Bone marrow (tissue), 2 donors: ENCODE measurements around the gene ZNF280B.
"Not testable (repeated sequence)": the region's sequence is repeated elsewhere in the genome, so short reads cannot be mapped to it uniquely, and the experiment has no call there.

Experiments
- DNase-seq, 2 donors: peaks; one replicate each; lab custom pipeline; 2025; lab: John Stamatoyannopoulos, UW

ZNF280B gene

DNA sequence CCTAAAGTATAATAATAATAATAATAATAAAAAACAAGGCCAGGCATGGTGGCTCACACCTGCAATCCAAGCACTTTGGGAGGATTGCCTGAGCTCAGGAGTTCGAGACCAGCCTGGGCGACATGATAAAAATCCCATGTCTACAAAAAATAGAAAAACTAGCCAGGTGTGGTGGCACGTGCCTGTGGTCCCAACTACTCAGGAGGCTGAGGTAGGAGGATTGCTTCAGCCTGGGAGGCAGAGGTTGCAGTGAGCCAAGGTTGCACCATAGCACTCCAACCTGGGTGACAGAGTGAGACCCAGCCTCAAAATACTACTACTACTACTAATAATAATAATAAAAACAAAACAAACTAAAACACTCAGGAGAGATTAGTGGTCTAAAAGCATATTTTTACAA, 27.1 kb upstream of the ZNF280B start:
- DNase-seq = no peak

DNA sequence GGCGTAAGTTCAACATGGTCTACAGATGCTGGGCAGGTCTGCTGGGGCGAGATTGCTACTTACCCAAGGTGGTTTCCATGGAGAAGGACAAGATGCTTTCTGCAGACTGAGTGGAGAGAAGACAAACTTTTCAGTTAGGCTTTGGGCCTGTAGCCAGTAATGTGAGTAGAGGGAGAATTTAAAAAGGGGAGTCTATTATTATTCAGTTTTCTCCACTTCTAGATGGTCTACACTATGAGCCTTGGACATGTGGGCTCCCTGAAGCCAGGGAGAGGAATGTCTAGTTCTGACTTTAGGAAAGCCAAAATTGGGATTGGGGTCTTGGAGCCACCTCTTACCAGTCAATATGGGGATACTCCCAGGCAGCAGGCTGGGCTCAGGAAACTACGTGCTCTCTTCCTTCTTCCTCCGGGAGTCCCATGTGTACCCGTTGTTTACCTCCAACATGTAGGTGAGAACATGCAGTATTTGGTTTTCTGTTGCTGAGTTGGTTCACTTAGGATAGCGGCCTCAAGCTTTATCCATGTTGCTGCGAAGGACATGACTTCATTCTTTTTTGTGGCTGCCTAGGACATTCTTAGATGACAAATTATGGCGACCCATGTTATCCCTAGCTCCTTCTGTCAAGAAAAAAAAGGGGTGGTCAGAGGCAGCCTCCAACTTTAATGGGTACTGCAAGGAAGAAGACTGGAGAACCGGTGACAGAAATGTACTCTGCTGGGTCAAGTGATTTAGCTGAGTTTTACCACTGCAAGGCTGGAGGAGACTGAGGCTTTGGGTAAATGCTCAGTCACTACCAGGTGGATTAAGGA, 26.3 kb upstream of the ZNF280B start:
- DNase-seq = no peak

DNA sequence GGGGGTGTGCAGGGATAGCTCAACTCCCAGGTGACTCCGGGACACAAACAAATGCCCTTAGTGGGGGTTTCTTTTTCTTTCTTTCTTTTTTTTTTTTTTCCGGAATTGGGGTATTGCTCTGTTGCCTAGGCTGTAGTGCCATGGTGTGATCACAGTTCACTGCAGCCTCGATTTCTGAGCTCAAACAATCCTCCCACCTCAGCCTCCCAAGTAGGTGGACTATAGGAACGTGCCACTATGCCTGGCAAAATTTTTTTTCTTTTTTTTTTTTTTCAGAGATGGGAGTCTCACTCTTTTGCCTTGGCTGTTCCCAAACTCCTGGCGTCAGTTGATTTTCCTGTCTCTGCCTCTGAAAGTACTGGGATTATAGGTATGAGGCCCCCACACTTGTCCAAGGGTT, 25.3 kb upstream of the ZNF280B start:
- DNase-seq = no peak

DNA sequence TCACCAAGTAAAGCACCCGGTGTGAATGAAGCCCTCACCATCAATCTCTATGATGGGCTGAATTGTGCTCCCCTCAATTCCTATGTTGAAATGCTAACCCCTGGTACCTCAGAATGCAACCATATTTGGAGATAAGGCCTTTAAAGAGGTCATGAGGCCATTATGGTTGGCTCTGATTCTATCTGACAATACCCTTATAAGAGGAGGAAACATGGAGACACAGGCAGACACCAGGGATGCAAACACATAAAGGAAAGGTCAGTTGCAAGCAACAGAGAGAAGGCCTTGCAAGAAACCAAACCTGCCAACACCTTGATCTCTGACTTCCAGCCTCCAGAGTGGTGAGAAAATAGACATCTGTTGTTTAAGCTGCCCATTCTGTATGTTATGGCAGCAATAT, 24.9 kb upstream of the ZNF280B start:
- no peak for DNase-seq

DNA sequence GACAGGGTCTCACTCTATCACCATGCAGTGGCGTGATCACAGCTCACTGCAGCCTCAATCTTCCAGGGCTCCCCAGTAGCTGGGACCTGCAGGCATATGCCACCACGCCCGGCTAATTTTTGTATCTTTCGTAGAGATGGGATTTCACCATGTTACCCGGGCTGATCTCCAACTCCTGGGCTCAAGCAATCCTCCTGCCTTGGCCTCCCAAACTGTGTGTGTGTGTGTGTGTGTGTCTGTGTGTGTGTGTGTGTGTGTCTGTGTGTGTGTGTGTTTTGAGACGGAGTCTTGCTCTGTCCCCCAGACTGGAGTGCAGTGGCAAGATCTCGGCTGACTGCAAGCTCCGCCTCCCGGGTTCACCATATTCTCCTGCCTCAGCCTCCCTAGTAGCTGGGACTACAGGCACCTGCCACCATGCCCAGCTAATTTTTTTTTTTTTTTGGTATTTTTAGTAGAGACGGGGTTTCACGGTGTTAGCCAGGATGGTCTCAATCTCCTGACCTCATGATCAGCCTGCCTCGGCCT, 24.1 kb upstream of the ZNF280B start:
- DNase-seq = not testable (repeated sequence)

DNA sequence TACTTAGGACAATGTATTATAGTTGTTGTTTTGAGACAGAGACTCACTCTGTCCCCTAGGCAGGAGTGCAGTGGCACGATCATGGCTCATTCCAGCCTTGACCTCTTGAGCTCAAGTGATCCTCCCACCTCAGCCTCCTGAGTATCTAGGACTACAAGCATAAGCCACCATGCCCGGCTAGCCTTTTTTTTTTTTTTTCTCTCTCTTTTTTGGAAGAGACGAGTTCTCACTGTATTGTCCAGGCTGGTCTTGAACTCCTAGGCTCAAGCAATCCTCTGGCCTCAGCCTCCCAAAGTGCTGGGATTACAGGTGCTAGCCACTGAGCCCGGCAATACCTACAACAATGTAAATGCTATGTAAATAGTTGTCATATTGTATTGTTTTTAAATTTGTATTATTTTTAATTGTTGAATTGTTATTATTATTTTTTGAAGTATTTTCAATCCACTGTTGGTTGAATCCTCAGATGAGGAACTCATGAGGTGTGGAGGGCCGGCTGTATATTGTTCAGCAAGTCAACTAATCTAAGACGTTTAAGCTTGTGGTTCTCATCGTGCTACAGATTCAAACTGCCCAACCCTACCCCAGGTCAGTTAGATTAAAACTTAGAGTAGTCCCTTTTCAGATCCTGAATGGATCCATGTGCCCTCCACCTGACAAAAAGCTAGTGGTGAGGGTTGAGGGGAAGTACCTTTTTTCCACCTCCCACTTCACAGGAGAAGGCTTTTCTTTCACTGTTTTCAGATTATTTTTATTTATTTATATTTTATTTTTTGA, 23.4 kb upstream of the ZNF280B start:
- no peak for DNase-seq

DNA sequence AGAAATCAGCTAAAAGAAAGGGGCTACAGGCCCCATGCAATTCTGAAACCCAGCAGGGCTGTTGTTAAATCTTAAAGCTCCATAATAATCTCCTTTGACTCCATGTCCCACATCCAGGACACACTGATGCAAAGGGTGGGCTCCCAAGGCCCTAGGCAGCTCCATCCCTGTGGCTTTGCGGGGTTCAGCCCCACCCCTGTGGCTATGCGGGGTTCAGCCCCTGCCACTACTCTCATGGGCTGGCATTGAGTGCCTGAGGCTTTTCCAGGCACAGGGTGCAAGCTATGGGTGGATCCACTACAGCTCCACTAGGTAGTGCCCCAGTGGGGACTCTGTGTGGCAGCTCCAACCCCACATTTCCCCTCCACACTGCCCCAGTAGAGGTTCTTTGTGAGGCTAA, 20.2 kb upstream of the ZNF280B start:
- no peak for DNase-seq

DNA sequence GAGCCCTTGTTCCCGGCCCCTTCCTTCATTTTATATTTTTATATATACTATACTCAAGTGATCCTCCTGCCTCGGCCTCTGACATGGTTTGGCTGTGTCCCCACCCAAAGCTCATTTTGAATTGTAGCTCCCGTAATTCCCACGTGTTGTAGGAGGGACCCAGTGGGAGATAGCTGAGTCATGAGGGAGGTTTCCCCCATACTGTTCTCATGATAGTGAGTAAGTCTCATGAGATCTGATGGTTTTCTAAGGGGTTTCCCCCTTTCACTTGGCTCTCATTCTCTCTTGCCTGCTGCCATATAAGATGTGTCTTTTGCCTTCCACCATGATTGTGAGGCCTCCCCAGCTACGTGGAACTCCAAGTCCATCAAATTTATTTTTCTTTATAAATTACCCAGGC, 18.8 kb upstream of the ZNF280B start:
- DNase-seq = no peak

DNA sequence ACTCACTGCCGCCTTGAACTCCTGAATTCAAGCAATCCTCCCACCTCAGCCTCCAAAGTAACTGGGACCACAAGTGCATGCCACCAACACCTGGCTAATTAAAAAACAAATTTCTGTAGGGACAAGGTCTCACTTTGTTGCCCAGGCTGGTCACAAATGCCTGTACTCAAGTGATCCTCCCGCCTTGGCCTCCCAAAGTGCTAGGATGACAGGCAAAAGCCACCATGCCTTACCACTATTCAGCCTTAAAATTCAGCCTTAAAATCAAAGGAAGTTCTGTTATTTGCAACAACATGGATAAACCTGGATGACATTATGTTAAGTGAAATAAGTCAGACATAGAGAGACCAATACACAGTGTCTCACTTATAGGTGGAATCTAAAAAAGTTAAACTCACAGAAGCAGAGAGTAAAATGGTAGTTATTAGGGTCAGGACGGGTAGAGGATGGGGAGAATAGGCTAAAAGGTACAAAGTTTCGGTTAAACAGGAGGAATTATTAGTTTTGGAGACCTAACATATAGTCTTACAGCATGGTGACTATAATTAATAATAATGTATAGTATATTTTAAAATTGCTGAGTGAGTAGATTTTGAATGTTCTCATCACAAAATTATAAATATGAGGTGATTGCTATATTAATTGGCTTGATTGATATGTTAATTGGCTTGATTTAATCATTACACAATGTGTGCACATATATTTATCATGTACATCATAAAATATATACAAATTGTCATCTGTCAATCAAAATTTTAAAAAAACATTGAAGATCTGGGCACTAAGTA, 17.8 kb upstream of the ZNF280B start:
- no peak for DNase-seq

DNA sequence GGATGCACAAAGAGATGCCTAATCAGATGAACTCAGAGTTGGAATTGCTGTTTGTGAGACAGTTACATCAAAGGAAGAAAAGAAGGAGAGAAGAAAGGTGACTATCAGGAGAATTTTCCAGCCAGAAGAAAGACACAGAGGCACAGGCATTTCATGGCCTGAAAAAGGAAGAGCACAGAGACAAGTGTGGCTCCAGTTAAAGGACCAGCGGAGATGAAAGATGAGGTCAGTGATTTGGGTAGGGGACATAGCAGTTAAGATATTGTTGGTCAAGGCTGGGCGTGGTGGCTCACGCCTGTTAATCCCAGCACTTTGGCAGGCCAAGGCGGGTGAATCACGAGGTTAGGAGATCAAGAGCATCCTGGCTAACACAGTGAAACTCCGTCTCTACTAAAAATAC, 15.0 kb upstream of the ZNF280B start:
- no peak for DNase-seq

DNA sequence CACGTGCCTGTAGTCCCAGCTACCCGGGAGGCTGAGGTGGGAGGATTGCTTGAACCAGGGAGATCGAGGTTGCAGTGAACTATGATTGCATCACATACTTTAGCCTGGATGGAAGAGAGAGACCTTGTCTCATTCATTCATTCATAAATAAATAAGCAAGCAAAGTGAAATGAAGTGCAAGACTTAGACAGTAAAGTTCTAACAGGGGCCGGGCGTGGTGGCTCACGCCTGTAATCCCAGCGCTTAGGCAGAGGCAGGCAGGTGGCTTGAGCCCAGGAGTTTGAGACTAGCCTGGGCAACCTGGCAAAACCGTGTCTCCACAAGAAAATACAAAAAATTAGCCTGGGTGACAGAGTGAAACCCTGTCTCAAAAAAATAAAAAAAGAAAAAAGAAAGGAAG, 13.1 kb upstream of the ZNF280B start:
- DNase-seq = no peak

DNA sequence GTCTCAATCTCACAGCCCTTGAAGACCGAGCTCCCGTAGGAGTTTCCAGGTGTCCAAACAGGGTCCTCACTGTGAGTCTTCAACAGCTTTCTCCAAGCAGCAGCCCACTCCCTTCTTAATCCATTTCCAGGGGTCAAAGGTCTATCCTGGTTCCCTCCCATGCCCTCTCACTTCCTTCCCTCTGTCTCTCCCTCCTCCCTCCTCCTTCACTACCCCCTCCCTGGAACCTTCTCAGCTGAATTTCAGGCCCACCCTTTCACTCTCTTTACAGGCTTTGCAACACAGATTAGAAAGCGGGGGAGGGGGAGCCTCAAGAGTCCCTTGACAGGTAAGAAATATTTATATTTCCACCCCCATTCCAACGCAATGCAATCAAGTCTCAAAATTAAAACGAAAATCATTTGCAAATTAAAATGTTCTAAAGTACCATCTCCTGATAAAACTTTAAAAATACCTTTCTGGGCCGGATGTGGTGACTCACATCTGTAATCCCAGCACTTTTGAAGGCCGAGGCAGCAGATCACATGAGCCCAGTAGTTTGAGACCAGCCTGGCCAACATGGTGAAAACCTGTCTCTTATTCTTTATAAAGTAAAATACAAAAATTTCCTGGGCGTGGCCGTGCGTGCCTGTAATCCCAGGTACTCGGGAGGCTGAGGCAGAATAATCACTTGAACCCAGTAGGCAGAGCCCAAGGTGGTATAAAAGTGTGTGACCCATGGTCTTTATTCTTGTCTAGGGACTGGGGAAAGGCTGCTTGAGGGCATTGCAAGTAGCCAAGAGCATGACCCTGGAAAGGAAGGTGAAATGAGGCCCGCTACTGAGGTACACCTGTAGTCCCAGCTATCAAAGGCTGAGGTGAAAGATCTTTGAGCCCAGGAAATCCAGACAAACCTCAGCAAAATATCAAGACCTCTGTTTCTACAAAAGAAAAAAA, 12.4 kb upstream of the ZNF280B start:
- DNase-seq = no peak

DNA sequence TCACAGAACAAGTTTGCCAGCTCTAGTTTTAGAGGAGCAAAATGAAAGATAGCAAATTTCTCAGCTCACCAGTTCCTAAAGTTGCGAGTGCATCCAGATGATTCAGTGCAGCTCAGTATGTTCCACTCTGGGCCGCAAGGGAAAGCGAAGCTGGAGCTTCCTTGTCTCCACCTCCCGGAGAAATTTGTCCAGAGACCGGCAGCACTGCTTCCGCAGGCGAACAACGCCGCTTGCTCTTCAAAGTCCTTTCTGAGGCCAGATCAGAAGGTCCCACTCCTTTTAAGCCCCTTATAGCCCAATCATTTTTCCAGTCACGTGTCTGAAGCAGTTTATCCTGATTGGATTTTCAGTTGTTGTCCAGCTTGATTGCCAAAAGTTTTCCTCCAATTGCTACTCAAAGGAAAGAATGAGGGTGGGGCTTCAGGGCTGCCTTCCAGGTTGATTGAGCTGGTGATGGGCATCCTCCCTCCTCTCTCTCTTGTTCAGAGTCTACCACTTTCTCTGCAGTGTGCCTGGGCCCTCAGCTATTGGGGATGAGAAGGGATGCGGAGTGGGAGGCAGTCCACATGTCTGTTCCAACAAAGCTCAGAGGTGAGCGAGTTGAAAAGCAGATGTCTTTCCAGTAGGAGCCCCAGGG, 11.6 kb upstream of the ZNF280B start, which contains the start of gene ZNF280A:
ZNF280A (minus strand) TSS at position 251 of the 637 bp plus-strand sequence. CDS start 4,640 bp downstream, outside the sequence.
- no peak for DNase-seq

DNA sequence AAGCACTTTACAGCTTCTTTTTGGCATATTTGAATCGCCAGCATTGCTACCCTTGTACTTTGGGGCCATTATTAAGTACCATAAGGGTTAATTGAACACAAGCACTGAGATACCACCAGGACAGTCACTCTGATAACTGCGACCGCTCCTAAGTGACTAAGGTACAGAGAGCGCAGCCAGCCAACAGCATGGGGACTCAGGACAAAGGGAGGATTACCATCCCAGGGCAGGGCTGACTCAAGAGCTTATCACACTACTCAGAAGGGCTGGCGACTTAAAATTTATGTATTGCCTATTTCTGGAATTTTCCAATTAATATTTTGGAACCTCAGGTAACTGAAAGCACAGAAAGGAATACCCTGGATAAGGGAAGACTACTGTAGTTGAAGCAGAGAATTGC, 11.0 kb upstream of the ZNF280B start:
- no peak for DNase-seq

DNA sequence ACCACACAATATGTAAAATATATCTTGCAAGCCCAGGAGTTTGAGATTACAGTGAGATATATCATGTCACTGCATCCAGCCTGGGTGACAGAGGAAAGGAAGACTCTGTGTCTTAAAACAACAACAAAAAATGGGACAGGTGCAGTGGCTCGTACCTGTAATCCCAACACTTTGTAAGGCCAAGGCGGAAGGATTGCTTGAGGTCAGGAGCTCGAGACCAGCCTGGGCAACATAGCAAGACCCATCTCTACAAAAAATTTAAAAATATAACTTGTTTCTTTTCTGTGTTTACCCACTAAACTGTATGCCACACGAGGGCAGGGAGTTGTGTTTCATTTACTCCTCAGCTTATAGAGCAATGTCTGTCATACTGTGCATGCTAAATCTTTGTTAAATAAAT, 8.4 kb upstream of the ZNF280B start:
- no peak for DNase-seq

DNA sequence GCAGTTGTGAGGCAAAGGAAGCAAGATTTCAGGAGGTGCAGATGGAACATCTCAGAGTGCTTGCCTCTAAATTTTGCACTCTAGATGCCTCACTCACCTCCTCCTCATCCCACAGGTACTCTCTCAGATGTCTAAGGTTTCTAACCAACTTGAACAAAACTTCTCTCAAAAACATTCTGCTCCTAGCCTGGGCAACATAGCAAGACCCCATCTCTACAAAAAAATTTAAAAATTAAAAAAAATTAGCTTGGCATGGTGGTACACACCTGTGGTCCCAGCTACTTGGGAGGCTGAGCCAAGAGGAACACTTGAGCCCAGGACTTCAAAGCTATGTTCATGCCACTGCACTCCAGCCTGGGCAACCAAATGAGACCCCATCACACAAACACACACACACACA, 7.3 kb upstream of the ZNF280B start:
- no peak for DNase-seq

DNA sequence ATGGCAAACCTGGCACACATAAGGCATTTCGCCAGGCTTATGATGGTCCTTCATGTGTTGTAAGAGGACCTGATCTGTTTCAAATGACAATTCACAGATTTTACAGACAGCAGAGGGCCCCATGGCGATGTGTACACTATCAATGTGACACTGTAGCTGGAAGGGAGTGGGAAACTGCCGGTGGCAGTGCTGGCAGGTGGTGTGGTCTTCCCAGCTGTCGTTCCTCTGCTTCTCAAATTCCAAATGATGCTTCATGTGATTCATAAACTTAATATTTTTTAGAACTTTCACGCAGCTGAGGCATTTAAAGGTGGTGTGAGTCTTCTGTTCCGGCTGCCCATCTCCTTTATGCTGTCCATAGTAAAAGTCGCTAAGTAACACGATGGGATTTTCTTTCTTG, 5.9 kb upstream of the ZNF280B start:
- not testable (repeated sequence) for DNase-seq

DNA sequence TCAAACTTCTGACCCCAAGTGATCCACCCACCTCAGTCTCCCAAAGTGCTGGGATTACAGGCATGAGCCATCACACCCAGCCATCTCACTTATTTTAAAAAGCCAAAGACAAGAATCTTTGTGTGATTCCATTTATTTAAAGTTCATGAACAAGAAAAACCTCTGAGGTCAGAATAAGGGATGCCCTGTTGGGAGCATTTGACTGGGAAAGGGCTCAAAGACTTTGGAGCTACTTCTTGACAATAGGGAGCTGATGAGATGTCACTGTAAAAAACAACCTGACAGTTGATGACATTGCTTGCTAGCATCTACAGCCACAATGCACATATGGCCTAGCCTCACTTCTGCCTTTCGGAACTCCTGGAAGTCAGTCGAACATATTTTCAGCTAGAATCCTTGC, 5.1 kb upstream of the ZNF280B start:
- no peak for DNase-seq

DNA sequence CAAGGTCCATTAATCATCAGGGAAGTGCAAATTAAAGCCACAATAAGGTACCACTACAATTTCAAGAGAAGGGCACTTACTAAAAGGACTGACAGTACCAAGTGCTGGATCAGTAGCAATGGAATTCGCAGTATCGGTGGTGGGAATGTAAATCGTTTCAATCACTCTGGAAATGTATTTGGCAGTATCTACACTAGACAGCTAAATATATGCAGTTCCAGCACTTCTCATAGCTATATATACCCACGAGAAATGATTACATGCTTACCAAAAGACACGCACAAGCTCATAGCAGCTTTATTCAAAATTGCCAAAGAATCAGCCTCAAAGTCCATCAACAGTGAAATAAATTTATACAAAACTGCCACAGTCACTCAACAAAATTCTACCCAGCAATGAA, 4.4 kb upstream of the ZNF280B start:
- DNase-seq = no peak

DNA sequence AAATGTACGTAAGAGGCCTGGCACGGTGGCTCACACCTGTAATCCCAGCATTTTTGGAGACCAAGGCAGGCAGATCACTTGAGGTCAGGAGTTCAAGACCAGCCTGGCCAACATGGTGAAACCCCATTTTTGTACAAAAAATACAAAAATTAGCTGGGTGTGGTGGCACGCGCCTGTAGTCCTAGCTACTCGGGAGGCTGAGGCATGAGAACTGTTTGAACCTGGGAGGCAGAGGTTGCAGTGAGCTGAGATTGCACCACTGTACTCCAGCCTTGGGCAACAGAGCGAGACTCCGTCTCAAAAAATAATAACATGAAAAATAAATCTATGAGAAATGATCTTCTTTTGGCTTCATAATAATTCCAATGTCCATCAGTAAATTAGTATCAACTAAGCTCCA, 2.3 kb upstream of the ZNF280B start:
- DNase-seq = not testable (repeated sequence)

DNA sequence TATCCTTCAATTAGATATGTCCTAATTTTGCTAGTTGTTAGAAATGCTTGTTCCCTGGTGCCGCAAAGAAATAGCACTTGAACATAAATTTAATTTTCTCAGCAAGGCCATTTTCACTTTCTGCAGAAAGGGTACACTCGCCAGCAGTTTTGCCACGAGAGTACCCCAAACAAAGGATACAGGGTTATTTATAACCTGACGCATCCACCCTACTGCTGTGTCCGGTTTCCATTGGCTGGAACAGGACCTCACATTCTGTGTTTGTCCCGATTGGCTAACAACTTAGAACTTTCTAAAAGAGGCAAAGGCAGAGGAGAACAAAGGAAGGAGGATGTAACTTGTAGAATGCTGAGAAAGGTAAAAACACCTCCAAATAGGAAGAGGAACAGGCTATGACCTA, 1.4 kb upstream of the ZNF280B start:
- not testable (repeated sequence) for DNase-seq
